Activated naive CD8-positive, alpha-beta T cell (primary cell): Measurements from ENCODE around the gene OR9G4.

Source experiments
- H3K27ac Mint-ChIP-seq: one replicate; pipeline ENCODE4 v1.8.0; 2021; ENCODE audit warnings: mixed read lengths
- H3K27me3 Mint-ChIP-seq: one replicate; pipeline ENCODE4 v1.8.0; 2021; ENCODE audit warnings: mixed read lengths
- H3K36me3 Mint-ChIP-seq: one replicate; pipeline ENCODE4 v1.8.0; 2021; ENCODE audit warnings: mixed read lengths
- H3K4me1 Mint-ChIP-seq: one replicate; pipeline ENCODE4 v1.8.0; 2021; ENCODE audit warnings: low read depth, mixed read lengths
- H3K4me3 Mint-ChIP-seq: one replicate; pipeline ENCODE4 v1.8.0; 2021; ENCODE audit warnings: mild to moderate bottlenecking, mixed read lengths
- H3K9me3 Mint-ChIP-seq: one replicate; pipeline ENCODE4 v1.8.0; 2021; ENCODE audit warnings: low read depth, mixed read lengths

The OR9G4 gene

GRCh38 chr11:56748597-56748996 is at the start of gene OR9G4:
TSS of gene OR9G4 (minus strand) at chr11:56748697. CDS start at chr11:56743766, 4,931 bp downstream.
- Mint-ChIP-seq H3K4me3 (no peak within 1 kb of the TSS), H3K9me3 (peaks cover 14% of the 10 kb centered on the region), H3K27me3 (no peaks in the 10 kb centered on the region), H3K27ac (no peak within 1 kb of the TSS), H3K4me1 (no peaks in the 10 kb centered on the region), H3K36me3 (no peaks in the 10 kb centered on the region)

DNA sequence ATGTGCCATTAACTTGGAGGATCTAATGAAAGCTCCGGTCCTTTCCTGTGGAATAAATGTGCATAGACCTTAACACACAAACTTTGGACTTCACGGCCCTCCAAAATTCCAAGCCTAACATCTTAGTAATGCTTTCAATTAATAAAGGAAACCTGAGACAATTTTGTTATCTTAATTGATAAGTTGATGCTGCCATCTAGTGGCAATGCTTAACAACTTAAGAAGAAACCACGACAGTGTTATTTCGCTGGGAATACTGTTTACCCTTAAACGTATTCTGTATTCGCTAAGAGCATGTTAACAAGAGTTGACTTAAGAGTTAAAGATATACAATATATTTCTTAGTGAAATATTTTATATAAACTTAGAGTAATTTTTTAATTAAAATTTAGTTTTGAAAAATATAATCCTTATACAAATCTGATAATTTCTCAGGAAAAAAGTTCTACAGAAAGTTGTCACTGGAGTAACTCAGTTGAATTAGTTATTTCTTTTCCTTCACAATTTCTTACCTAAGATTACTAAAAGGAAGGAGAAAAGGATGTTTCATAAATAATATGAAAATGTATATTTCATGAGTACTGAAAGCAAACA is 35.0 kb upstream of the OR9G4 start:
- no peaks in the 10 kb centered on the region for H3K4me1 Mint-ChIP-seq
- H3K36me3 Mint-ChIP-seq: no peaks in the 10 kb centered on the region
- H3K27ac Mint-ChIP-seq: no peak overlapping the region
- H3K4me3 Mint-ChIP-seq: no peak overlapping the region
- peaks cover 5% of the 10 kb centered on the region for H3K27me3 Mint-ChIP-seq
- no peaks in the 10 kb centered on the region for H3K9me3 Mint-ChIP-seq

GRCh38 chr11:56782167-56782847 is 33.8 kb upstream of the OR9G4 start:
- no peak overlapping the region for H3K27ac Mint-ChIP-seq
- no peak overlapping the region for H3K4me3 Mint-ChIP-seq
- no peaks in the 10 kb centered on the region for H3K4me1 Mint-ChIP-seq
- H3K36me3 Mint-ChIP-seq: no peaks in the 10 kb centered on the region
- peaks cover 3% of the 10 kb centered on the region for H3K27me3 Mint-ChIP-seq
- H3K9me3 Mint-ChIP-seq: no peaks in the 10 kb centered on the region

DNA sequence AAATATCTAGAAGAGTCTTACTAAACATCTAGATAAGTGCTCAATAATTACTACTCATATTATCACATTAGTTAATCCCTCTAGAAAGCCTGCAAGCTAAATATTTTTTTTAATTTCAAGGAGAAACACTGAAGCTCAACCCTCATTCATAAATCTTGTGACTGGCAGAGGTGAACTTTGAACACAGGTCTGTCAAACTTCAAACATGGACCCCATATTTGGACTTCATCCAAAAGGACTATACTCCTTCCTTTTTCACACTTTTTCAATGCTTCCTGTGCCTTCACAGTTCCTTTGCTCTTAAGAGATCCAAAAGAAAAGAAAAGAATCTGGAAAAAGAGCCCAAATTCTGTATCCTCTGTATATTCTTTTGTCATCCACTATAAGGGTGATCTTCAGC is 28.3 kb upstream of the OR9G4 start:
- Mint-ChIP-seq H3K27me3 (peaks cover 3% of the 10 kb centered on the region), H3K9me3 (no peaks in the 10 kb centered on the region), H3K36me3 (no peaks in the 10 kb centered on the region), H3K27ac (no peak overlapping the region), H3K4me3 (no peak overlapping the region), H3K4me1 (no peaks in the 10 kb centered on the region)

GRCh38 chr11:56764976-56765375 is 16.5 kb upstream of the OR9G4 start:
- Mint-ChIP-seq H3K27me3 (no peaks in the 10 kb centered on the region), H3K4me3 (no peak overlapping the region), H3K36me3 (no peaks in the 10 kb centered on the region), H3K9me3 (no peaks in the 10 kb centered on the region), H3K4me1 (no peaks in the 10 kb centered on the region), H3K27ac (no peak overlapping the region)

DNA sequence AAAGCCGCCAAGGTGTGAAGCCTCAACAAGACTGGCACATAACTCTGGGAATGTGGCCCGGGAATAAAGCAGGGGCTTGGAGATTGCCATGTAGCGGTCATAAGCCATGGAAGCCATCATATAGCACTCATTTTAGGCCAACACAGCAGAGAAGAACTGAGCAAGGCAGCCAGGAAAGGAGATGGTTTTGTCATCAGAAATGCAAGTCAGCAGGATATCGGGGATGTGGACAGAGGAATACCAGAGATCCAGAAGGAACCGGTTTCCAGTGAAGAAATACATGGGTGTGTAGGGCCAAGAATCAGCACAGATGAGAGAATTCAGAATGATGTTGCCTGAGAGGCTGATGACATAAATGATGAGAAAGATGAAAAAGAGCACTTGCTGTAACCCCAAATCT is 3.0 kb upstream of the OR9G4 start:
- Mint-ChIP-seq H3K27me3 (no peaks in the 10 kb centered on the region), H3K36me3 (no peaks in the 10 kb centered on the region), H3K27ac (no peak overlapping the region), H3K4me1 (no peaks in the 10 kb centered on the region), H3K9me3 (peaks cover 14% of the 10 kb centered on the region), H3K4me3 (no peak overlapping the region)

- Mint-ChIP-seq H3K9me3 (peaks cover 14% of the 10 kb centered on the region), H3K27ac (no peak overlapping the region), H3K4me3 (no peak overlapping the region), H3K27me3 (no peaks in the 10 kb centered on the region), H3K4me1 (no peaks in the 10 kb centered on the region), H3K36me3 (no peaks in the 10 kb centered on the region)
Measured at GRCh38 chr11:56750190-56750589, 1.7 kb upstream of the OR9G4 start.

- no peaks in the 10 kb centered on the region for H3K4me1 Mint-ChIP-seq
- H3K27ac Mint-ChIP-seq: no peak overlapping the region
Measured at GRCh38 chr11:56740886-56741285, 7.6 kb downstream of the OR9G4 start.

GRCh38 chr11:56740107-56740506 is 8.4 kb downstream of the OR9G4 start:
- Mint-ChIP-seq H3K36me3 (no peaks in the 10 kb centered on the region), H3K27ac (no peak overlapping the region), H3K9me3 (peaks cover 9% of the 10 kb centered on the region), H3K27me3 (no peaks in the 10 kb centered on the region), H3K4me1 (no peaks in the 10 kb centered on the region), H3K4me3 (no peak overlapping the region)

More at GRCh38 chr11:56740886-56741285, 7.6 kb downstream of the OR9G4 start:
- Mint-ChIP-seq H3K9me3 (peaks cover 9% of the 10 kb centered on the region), H3K4me3 (no peak overlapping the region), H3K27me3 (no peaks in the 10 kb centered on the region), H3K36me3 (no peaks in the 10 kb centered on the region)

DNA sequence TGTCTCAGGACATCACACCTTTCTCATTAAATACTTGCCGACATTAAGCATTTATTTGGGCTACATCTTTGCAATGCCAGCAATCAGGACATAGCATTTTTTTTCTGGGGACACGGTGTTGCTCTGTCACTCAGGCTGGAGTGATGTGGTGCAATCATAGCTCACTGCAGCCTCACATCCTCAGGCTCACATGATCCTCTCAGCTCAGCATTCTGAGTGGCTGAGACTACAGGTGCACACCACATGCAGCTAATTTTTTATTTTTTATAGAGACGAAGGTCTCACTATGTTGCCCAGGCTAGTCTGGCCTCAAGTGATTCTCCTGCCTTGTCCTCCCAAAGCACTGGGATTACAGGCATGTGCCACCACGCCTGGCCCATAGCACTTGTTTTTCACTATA is 28.0 kb downstream of the OR9G4 start:
- H3K4me3 Mint-ChIP-seq: no peak overlapping the region
- peaks cover 7% of the 10 kb centered on the region for H3K9me3 Mint-ChIP-seq
- no peaks in the 10 kb centered on the region for H3K4me1 Mint-ChIP-seq
- no peaks in the 10 kb centered on the region for H3K36me3 Mint-ChIP-seq
- no peak overlapping the region for H3K27ac Mint-ChIP-seq
- H3K27me3 Mint-ChIP-seq: no peaks in the 10 kb centered on the region

GRCh38 chr11:56716379-56716854 is 32.1 kb downstream of the OR9G4 start:
- no peak overlapping the region for H3K27ac Mint-ChIP-seq
- no peaks in the 10 kb centered on the region for H3K4me1 Mint-ChIP-seq
- peaks cover 12% of the 10 kb centered on the region for H3K9me3 Mint-ChIP-seq
- H3K4me3 Mint-ChIP-seq: no peak overlapping the region
- no peaks in the 10 kb centered on the region for H3K36me3 Mint-ChIP-seq
- H3K27me3 Mint-ChIP-seq: no peaks in the 10 kb centered on the region

DNA sequence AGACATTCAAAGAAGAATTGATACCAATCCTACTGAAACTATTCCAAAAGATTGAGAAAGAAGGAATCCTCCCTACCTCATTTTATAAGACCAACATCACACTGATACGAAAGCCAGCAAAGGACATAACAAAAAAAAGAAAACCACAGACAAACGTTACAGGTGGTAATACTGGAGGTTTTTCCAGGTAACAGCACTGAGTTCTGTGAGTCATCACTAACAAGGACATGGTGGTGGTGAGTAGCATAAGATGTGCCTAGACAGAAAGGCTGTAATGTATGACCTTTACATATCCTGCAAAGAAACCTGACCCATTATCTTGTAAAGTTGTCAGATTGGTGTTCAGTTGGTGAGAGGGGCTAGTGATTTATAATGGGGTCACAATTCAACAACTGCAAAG is 34.3 kb downstream of the OR9G4 start:
- H3K27me3 Mint-ChIP-seq: no peaks in the 10 kb centered on the region
- H3K4me1 Mint-ChIP-seq: no peaks in the 10 kb centered on the region
- H3K36me3 Mint-ChIP-seq: no peaks in the 10 kb centered on the region
- H3K9me3 Mint-ChIP-seq: peaks cover 15% of the 10 kb centered on the region
- no peak overlapping the region for H3K27ac Mint-ChIP-seq
- H3K4me3 Mint-ChIP-seq: no peak overlapping the region

DNA sequence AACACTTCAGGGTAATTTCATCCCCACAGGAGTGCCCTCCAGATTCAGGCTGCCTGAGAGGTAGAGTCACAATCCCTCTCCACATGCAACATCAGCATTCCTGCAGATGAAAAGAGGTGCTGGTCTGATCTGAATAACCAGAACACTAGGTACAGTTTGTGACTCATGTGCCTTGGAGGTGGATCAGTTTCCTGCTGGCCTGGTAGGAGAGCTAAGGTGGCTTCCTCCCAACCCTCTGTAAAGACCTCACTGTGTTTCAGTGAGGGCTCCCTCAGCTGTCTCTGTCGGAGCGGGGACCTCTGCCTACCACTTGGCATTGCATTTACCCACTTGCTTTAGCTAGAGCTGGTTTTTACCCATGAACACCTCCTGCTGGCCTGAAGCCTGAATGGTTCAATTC is 42.0 kb downstream of the OR9G4 start:
- H3K27ac Mint-ChIP-seq: no peak overlapping the region
- H3K4me1 Mint-ChIP-seq: no peaks in the 10 kb centered on the region
- H3K4me3 Mint-ChIP-seq: no peak overlapping the region
- peaks cover 14% of the 10 kb centered on the region for H3K9me3 Mint-ChIP-seq
- no peaks in the 10 kb centered on the region for H3K27me3 Mint-ChIP-seq
- H3K36me3 Mint-ChIP-seq: no peaks in the 10 kb centered on the region

- Mint-ChIP-seq H3K27ac (no peak overlapping the region), H3K4me3 (no peak overlapping the region), H3K4me1 (no peaks in the 10 kb centered on the region), H3K27me3 (no peaks in the 10 kb centered on the region), H3K36me3 (no peaks in the 10 kb centered on the region), H3K9me3 (peaks cover 14% of the 10 kb centered on the region)
Measured at GRCh38 chr11:56705784-56706396, 42.6 kb downstream of the OR9G4 start.

DNA sequence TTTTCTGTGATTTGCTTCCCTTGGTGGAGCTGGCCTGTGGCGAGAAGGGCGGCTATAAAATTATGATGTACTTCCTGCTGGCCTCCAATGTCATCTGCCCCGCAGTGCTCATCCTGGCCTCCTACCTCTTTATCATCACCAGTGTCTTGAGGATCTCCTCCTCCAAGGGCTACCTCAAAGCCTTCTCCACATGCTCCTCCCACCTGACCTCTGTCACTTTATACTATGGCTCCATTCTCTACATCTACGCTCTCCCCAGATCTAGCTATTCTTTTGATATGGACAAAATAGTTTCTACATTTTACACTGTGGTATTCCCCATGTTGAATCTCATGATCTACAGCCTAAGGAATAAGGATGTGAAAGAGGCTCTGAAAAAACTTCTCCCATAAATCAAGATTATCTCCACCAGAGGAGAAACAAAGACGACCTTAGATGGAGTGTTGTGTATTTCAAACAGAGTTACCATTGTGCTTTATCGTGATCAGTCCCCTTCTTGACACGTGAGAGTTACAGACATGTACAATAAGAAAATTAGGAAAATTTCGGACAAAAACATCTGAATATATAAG is 47.5 kb downstream of the OR9G4 start:
- H3K9me3 Mint-ChIP-seq: peaks cover 13% of the 10 kb centered on the region
- no peak overlapping the region for H3K4me3 Mint-ChIP-seq
- no peaks in the 10 kb centered on the region for H3K36me3 Mint-ChIP-seq
- H3K27ac Mint-ChIP-seq: no peak overlapping the region
- H3K27me3 Mint-ChIP-seq: no peaks in the 10 kb centered on the region
- H3K4me1 Mint-ChIP-seq: no peaks in the 10 kb centered on the region
